ENCODE measurements around the gene RGS14.
A peak's percentile ranks its signal among the peaks of the same experiment; 100 is the strongest.

RGS14 gene

DNA sequence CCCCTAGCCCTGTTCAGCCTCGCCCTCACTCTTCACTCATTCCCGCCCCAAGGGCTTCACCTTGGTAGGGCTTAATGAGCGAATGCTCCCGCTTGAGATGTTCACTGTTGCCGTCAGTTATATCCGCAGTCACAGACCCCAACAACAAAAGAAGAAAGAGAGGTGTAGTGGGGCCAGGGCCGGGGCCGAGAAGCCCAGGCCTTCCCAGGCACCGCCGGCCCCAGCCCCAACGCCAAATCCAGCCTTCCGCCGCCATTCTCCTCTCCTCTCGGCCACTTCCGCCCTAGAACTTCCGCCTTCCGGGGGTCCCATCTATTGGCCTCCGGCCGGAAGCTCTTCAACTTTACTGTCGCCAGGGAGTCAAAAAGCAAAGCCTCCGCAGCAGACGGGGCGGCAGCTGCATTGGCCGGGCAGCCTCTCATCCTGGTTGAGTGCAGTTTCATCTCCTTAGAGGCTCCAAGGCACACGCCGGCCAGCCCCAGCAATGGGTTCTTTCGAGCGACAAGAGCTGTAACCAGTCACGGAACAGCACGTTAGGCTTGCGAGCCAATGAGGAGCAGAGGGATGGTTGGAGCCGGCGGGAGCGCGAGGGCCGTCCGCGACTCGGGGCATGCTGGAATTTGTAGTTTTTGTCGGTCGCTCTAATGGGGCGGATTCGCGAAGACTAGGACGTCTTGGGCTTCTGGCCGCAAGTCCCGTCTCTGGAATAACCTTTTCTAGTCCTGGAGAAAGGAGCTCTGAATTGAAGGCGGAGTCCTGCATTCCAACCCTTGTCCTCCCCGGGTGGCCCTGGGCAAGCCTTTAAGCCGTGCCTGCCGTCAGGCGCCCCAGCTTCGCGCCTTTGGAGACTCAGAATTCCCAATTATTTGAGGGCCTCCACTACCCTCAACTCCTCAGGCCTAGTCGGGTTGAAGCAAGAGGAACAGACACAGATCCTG is 6.1 kb upstream of the RGS14 start, which contains the start of gene LMAN2:
Gene LMAN2 (minus strand): TSS at position 277 of the 938 bp plus-strand sequence. CDS start 21 bp downstream, at position 256.
- peak within 1 kb of the TSS; percentile 100 for H3K4me3 ChIP-seq (ENCODE audit: low read depth, low read length)
- TF ChIP-seq, protein P1, sequence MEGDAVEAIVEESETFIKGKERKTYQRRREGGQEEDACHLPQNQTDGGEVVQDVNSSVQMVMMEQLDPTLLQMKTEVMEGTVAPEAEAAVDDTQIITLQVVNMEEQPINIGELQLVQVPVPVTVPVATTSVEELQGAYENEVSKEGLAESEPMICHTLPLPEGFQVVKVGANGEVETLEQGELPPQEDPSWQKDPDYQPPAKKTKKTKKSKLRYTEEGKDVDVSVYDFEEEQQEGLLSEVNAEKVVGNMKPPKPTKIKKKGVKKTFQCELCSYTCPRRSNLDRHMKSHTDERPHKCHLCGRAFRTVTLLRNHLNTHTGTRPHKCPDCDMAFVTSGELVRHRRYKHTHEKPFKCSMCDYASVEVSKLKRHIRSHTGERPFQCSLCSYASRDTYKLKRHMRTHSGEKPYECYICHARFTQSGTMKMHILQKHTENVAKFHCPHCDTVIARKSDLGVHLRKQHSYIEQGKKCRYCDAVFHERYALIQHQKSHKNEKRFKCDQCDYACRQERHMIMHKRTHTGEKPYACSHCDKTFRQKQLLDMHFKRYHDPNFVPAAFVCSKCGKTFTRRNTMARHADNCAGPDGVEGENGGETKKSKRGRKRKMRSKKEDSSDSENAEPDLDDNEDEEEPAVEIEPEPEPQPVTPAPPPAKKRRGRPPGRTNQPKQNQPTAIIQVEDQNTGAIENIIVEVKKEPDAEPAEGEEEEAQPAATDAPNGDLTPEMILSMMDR (IDR thresholded peaks at IDR 0.05; ENCODE audit: low read depth, low read length) = no peak

DNA sequence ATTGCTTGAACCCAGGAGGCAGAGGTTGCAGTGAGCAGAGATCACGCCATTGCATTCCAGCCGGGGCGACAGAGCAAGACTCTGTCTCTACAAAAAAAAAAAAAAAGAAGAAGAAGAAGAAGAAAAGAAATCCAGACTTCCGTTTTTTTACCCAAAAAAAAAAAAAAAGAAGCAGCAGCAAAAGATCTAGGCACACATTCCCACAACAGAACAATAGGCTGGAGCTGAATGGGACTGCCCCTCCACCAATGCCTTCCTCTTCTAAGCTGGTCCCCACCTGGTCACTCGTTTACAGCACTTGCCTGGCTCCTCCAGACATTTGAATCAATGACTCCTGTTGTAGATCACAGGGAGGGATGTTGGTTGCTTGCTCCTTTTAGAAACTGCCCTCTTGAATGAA is 4.6 kb upstream of the RGS14 start:
- TF ChIP-seq, protein P1 (IDR thresholded peaks at IDR 0.05; ENCODE audit: low read depth, low read length) = no peak
- H3K4me3 ChIP-seq (ENCODE audit: low read depth, low read length) = no peak overlapping the region

GRCh38 chr5:177354256-177354655 is 3.5 kb upstream of the RGS14 start:
- no peak overlapping the region for H3K4me3 ChIP-seq (ENCODE audit: low read depth, low read length)
- TF ChIP-seq, protein P1 (IDR thresholded peaks at IDR 0.05; ENCODE audit: low read depth, low read length) = no peak

GRCh38 chr5:177354711-177355110 is 3.0 kb upstream of the RGS14 start:
- no peak overlapping the region for H3K4me3 ChIP-seq (ENCODE audit: low read depth, low read length)
- TF ChIP-seq, protein P1 (IDR thresholded peaks at IDR 0.05; ENCODE audit: low read depth, low read length) = no peak

DNA sequence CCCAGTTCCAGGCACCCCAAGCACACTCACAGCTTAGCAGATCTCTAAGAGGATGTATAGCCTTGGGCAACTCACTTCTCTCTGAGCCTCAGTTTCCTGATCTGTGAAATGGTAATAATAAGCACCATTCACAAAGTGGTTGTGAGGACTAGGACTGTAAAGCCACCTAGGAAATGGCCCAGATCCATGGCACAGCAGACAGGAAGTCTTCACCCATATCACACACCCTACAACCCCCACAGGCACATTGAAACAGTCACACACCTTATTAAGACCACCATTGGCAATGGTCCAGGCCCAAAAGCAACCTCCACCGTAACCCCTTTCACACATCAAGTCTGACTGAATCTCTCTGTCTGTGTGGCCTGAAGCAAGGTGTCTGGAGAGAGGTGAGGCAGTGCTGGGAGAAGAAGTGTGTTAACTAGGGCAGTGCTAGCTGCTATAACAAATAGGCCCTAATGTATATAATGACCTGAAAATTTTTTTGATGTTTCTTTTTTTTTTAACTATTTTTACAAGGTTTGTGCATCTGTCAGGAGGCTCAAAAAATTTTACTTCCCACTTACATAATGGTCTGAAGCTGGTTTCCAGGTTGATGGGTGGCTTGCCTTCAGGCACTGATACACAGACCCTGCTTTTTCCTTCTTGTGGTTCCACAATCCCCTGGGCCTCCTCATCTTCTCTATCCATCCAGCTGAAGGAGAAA is 2.4 kb upstream of the RGS14 start:
- no peak overlapping the region for H3K4me3 ChIP-seq (ENCODE audit: low read depth, low read length)
- TF ChIP-seq, protein P1 (IDR thresholded peaks at IDR 0.05; ENCODE audit: low read depth, low read length) = no peak

DNA sequence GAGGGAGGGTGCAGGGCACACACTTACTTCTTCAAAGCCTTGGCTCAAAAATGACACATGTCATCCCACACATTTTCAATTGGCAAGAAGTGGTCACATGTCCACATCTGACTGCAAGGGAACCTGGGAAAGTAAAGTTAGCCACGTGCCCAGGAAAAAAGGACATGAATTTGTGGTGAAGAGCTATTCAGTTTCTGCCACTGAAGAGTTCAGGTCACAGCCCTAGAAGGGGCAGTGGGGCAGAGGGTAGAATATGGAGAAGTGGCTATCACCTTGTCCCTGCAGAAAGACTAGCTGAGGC is 1.9 kb upstream of the RGS14 start:
- H3K4me3 ChIP-seq (ENCODE audit: low read depth, low read length) = no peak overlapping the region
- TF ChIP-seq, protein P1 (IDR thresholded peaks at IDR 0.05; ENCODE audit: low read depth, low read length) = no peak

DNA sequence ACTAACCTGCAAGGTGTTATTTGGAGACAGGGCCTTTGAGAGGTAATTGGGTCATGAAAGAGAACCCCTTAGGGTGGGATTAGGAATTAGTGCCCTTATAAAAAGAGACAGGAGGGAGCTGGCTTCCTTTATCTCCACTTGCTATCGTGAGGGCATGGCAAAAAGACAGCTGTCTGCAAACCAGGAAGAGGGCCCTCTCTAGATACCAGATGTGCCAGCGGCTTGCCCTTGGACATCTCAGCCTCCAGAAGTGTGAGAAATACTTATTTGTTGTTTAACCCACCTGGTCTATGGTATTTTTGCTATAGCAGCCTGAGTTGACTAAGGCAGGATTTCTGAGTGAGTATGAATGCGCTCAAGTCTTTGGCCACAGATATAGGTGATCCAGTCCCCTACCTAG is 978 bp upstream of the RGS14 start:
- TF ChIP-seq, protein P1 (IDR thresholded peaks at IDR 0.05; ENCODE audit: low read depth, low read length) = no peak
- H3K4me3 ChIP-seq (ENCODE audit: low read depth, low read length) = no peak overlapping the region
